ENCODE data around the gene NRXN2. TPM values are rescaled to one million over a fixed set of nuclear protein-coding genes. Genes with fewer than 3 reads are reported as not detected.
"Not testable (repeated sequence)": the region's sequence is repeated elsewhere in the genome, so short reads cannot be mapped to it uniquely, and the experiment has no call there.

Gene NRXN2
- total RNA-seq, 1 experiment from 2014 or later: not detected

DNA sequence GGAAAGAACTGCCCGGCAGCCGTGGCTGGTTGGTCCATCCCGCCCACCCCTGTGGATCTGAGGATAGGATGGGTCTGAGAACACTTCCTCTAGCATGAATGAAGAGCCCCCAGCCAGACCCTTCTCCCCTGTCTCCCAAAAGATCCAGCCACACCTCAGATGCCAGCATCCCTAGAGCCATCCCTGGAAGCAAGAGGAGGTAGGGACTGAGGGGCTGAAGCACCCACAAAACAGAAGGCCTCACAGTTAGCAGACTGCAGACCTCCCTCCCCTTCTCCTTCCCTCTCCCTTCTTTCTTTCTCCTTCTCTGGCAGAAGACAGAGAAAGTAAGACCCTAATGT lies 1.7 kb downstream of the NRXN2 start:
- DNase-seq (ENCODE audit: low spot score): no peak

DNA sequence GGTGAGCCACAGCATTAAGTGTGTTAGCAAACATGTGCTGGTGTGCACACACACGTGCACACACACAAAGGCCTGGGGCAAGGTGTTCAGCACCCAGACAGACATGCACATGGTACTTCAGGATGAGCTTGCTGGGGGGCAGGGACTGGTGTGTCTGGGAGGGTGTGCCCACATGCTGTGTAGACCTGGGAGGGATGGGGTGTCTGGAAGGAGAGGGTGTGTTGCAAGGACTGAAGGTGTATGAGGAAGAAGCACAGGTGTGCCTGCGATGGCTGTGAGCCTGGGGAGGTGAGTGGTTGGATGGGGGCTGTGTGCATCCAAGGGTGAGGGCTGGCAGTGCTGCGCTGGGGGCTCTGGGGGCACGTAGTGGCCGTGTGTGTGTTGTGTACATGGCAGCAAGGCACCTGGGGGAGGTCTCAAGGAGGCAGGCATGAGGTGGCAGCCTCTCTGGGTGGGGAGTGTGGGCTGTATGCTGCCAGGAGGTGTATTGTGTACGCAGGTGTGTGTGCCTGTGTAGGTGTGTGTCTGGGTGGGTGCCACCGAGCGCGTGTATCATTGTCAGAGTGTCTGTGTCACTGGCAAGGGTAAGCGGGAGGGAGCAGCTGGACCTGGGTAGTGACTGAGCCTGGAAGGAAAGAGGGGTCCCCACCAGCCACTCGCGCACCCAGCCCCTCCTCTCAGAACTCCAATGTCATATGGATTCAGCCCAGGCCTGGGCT lies 2.2 kb downstream of the NRXN2 start:
- no peak for DNase-seq (ENCODE audit: low spot score)

DNA sequence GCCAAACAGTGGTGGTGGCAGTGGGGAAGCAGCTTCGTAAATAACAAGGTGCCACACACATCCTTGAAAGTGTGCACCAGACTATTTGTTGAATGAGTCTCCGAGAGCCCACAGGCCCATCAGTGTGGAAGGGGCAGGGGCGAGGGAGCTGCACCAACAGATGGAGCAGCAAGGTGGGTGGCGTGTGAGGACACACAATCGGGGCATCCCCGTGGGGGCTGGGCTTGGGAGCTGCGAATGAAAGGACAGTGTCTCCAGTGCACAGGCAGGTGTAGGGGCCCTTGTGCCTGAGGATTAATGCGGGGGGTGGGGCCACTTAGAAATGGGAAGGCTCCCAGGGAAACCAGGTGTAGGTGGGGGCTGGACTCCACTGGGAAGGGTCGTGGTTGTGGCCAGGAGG lies 2.8 kb downstream of the NRXN2 start:
- no peak for DNase-seq (ENCODE audit: low spot score)

DNA sequence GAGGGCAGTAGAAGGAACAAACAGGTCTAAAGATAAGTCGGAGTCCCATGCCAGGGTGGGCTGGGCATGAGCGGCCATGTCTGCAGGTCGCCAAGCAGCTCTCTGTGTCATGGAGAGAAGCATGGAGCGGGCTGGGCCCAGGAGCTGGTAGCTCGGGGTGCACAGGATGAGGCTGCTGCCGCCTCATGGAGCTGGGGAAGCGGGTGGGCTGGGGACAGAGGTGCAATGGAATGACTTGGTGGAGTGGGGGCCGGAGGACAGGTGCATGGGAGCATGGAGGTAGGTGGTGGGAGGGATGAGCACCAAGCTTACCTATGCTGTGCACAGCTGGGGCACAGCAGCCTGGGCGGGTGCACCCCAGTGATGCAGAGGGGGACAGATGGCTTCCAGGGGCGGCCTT lies 3.6 kb downstream of the NRXN2 start:
- no peak for DNase-seq (ENCODE audit: low spot score)

DNA sequence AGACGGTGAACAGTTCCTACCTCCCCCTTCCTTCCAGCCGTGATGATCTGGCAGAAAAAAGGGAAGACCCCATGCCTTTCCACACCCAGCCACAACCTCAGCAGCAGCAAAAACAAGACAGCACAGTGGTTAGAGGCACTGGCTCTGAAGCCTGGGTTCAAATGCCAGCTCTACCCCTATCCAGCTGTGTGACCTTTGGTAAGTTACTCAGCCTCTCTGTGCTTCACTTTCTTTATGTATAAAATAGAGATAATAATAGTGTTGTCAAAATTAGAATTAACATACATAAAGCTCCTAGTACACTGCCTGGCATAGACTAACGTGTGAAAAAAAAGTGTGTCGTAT lies 4.2 kb downstream of the NRXN2 start:
- DNase-seq (ENCODE audit: low spot score): no peak

DNA sequence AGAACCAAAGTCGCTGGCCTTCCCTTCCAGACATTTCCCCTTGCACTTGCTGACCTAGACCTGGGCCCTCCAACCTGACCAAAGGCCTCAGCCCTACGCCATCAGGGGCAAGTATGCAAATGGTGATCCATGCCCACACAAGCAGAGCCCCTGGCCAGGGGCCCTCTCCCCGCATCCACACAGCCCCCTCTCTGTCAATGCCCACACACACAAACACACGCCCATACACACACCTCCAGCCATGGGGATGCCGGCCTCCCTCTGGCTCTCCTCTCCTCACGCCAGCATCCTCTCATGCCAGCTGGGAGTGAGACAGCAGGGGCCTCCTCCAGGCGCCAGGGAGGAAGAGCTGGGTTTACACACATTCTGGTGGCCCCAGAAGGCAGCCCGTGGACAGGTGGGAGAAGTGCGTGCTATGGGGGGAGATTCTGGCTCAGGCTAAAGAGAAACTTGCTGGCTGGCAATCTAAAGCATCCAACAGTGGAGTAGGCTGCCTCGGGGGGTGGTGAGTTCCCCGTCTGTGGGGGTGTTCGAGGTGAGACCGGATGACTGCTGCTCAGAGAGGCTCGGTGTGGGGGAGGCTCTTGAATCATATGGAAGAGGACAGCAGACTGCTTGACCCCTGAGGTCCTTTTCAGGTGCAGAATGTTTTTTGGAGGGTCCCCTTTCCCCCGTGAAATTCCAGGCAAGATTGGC lies 4.8 kb downstream of the NRXN2 start:
- no peak for DNase-seq (ENCODE audit: low spot score)

DNA sequence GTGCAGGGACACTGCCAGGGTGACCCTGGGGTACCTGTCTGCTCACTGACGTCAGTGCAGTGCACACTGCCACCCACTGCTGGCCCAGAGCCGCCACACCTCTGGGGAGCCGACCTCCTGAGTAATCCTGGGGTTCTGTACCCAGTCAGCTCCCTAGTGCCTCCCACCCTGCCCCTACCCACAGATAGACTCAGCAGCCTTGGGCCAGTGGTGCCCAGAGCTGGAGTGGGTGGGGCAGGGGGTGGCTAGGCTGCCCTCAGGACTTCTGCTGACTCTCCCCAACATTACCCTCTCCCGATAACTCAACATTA lies 5.8 kb downstream of the NRXN2 start:
- DNase-seq (ENCODE audit: low spot score): no peak

DNA sequence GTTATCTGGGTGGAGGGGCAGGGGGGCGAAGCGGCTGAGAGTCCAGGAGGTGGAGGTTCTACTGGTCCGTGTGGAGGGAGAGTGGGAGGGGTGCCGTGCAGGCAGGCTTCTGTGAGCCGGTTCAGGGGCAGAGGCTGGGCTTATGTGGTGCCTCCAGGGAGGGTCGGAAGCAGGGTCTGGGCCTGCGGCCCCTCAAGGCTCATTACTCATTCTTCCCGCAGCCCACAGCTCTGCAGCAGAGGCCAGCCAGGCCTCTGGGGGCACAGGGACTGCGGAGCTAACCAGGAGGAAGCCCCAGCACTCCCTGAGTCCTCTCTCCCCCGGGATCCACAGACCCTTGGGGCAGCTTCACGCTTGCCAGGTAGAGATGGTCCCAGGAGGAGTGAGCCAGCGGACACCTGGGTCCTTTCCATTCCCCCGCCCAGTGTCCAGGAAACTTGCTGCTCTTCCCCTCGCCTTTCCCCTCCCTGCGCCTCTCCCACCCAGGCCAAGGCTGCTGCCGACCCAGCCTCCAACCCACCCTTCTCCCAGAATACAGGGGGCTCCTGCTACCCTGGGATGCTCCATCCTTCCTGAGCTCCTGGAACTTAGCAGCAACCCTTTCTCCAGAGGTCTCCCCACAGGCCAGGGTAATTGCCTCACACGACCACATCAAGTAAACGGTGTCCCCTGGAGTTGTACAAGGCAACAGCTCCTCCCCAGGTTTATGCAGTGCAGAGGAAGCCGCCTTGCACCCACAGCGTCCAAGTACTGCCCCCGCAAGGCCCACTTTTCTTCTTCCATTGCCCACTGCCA lies 6.3 kb downstream of the NRXN2 start:
- no peak for DNase-seq (ENCODE audit: low spot score)

DNA sequence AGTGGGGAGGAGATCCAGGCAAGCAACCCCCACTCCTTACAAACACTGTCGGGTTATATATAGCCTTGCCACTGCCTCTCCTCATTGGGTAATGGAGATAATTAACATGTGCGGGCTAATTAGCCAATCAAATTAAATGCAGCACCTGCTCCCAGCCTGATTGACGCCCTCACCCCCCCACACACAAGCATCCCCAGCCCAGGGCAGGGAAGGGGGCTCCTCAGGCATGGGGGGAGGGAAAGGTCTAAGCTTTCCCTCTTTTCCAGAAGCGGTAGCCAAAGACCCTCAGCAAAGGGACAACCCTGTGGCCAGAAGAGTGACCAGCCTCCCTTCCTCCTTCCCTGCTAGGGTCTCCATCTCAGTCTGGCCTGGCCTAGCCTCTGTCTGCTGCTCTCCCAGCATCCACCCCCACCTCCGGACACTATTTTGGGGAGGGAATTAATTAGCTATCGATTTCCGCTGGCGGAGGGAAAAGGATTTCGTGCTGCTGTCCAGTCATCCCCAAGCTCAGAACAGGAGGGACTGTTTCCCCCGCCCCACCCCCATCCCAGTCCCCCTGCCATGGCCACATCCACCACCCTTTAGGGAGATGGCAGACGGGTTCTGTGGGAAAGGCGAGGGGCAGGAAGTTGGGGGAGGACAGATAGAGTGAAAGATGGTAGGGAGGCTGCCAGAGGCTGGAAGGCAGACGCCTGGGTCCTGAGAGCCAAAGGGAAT lies 7.1 kb downstream of the NRXN2 start:
- no peak for DNase-seq (ENCODE audit: low spot score)

DNA sequence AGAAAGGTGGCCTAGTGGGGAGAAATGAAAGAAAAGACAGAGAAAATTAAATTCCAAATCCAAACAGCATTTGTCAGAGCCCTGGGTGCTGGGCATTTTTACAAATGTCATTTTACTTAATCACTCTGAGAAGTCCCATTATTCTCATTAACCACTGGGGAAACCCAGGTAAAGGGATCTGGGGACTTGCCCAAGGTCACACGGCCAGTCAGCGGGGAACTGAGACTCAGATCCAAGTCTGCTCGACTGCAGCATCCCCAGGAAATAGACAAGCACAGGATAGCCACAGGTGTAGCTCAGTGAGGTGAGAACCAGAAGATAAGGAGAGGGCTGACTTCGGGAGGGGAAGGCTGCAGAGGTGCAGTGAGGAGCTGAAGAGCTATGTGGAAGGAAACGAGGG lies 7.9 kb downstream of the NRXN2 start:
- no peak for DNase-seq (ENCODE audit: low spot score)

DNA sequence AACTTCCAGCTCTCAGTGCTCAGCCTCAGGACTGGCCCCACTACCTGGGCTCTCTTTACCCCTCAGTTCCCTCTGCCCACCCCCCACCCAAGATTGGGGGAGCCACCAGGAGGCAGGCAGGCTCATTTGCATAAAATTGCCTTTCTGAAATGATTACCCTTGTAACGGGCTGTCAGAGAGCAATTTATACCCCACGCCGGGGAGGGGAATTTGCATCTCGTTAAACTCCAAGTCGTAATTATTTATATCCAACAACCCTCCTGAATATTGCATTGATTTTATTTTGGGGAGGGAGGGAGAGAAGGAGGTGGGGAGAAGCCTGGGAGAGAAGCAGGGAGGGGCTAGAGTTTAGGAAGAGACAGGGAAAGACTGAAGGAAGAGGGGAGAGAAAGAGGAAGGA lies 8.3 kb downstream of the NRXN2 start:
- no peak for DNase-seq (ENCODE audit: low spot score)

DNA sequence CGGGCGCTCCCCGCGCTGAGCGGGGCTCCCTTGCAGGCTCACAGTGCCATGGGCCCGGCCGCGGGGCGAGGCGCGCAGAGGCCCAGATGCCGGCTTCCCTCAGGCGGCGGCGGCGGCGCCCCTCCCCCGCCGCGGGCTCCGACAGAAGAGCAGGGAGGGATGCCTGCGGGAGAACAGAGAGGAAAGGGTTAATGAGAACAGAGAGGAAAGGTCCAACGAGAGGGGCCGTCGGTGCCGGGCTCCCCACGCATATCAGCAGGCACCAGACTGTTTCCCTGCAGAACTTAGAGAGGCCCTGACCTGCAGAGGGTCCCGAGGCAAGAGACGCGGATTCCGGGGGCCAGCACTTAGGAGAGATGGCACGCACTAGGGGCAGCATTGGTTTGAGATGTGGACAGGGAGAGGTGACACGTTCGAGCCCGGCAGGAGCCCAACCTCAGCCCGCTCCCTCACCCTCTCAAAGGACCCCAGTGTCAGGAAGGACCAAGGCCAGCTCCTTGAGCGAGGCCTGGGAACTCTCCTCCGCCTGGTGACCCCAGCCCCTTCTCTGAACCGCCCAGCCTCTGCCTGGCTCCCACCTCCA lies 9.1 kb downstream of the NRXN2 start:
- DNase-seq (ENCODE audit: low spot score): no peak

DNA sequence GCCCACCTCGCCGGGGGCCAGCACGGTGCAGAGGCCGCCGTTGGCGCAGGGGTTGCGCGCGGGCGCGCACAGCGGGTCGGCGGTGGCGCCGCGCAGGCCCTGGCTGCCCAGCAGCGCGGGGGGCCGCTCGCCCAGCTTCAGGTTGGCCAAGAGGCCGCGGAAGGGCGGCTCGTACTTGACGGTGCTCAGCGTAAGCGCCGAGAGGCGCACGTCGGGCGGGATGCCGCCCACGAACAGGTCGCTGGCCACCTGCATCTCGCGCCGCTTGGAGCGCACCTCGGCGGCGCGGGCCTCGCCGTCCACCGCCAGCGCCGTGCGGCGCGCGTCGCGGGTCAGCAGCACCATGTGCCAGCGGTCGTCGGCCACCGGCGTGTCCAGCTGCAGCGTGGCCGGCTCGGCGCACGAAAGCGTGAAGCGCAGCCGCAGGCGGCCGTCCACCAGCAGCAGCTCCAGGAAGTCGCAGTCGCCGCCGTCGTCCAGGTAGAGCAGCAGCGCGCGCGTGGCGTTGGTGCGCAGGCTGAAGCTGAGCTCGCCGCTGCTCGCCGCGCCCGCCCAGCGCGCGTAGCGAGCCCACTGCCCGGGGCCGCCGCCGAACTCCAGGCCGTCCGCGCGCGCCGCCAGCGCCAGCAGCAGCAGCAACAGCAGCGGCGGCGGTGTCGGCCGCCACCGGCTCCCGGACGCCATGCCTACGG lies 9.8 kb downstream of the NRXN2 start:
- no peak for DNase-seq (ENCODE audit: low spot score)

DNA sequence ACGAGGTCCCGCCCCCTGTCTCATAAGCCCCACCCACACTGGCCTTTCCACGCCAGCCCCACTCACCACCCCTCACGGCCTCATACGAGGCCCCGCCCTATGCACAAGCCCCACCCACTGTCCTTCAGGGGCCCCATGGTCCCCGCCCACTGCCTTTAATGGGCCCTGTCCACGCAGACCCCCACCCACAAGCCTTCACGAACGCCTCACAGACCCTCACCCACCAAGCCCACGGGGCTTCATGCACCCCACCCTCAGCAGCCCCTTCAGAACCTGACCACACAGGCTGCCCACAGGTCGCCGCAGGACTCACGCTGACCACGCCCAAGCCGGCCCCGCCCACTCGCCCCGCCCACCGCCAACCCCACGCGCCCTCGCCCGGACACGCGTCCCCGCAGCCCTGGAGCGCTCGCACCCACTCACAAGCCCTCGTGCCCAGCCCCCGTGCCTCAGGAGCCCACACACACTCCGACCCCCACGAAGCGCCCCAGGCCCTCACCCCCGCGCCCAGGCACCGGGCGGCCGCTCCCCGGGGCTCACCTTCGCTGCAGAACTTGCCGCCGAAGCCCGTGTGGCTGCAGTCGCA lies 10.5 kb downstream of the NRXN2 start:
- no peak for DNase-seq (ENCODE audit: low spot score)

DNA sequence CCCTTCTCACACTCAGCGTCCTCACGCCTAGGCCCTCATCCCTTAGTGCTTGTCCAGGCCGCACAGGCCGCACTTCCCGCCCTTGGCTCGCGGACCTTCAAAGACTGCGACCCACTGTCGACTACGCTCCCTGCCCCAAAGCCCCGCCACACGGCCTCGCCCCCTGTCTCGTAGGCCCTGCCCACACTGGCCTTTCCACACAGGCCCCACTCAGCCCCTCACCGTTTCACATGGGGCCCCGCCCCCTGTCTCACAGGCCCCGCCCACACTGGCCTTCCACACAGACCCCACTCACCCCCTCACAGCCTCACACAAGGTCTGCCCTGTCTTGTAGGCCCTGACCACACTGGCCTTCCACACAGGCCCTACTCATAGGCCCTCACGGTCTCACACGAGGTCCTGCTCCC lies 11.0 kb downstream of the NRXN2 start:
- DNase-seq (ENCODE audit: low spot score): no peak

DNA sequence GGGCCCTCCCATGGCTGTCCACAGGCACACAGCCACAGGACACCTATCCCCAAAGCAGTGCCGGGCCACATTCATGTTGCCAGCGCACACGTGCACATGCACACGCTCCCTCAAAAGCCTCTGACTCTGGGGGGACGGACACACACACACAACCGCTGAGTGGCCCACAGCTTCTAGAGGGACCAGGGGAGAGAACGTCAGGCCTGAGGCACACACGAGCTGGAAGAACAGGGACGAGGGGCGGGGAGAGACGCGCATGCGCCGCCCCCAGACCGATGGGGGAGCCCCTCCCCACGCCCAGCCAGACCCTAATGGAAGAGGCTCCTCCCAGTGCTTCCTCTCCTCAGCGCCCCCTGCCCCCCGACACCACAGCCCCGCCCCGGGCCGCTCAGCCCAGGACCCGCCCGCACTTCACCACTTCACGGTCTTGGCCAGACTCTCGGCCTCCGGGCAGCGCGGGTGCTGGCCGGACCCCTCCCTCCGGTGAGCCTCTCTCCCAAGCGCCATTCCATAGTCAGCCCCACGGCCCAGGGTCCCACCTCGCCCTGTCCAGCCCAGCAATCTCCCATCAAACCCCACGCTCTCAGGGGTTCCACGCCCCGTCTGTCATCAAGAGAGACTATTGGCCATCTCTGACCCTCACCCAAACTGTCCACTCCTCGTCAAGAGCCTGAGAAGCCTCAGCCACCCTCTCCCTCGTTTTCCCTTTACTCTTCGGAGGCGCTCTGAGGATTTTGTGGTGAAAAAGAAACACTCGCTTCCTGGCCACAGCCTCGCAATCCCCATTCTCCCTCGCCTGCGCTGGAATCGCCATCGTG lies 11.7 kb downstream of the NRXN2 start:
- no peak for DNase-seq (ENCODE audit: low spot score)

DNA sequence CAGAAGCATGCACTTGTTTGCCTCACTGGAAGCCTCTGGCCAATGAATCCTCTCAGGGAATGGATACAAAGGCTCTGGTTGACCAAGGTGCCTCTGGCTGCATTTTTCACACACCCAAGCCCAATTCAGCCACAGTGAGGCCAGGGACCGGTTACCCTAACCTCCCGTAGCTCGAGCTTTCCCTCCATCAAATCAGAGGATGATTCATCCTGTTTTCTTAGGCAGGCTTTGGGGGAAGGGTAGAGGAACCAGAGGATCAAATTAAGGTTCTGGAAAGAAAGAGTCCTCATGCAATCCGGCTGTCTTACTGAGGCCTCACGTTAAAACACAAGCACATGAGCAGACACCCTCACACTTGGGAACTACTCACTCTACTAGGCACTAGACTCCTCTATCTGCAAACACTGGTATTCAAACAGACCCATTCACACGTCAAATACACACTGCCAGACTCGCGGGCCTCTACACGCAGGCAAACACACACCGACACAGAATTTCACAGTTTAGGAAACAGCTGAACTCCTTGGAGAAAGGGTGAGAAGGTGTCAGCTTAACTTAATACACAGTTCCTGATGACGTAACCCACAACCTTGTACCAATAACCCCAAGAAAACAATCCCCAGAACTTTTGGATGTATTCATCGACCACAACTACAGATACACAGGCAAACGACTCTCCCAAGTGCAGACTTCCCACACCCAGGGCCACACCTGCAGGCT lies 12.4 kb downstream of the NRXN2 start:
- DNase-seq (ENCODE audit: low spot score): no peak

DNA sequence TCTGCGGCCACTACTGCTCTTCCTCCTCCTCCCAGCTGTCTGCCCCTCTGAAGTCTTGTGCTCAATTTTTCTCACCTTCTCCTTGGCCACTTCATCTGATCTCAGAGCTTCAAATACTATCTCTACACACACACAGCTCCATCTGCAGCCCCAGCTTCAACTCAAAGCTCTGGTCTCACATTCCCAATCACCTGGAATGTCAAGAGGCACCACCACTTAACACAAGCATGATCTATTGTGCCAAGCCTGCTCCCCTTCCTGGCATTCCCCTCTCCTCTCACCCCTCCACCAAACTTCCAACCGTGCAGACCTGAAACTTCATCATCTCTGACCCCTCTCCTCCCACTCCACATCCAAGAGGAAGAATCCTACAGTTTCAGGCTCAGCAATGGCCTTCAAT lies 17.5 kb downstream of the NRXN2 start:
- no peak for DNase-seq (ENCODE audit: low spot score)

DNA sequence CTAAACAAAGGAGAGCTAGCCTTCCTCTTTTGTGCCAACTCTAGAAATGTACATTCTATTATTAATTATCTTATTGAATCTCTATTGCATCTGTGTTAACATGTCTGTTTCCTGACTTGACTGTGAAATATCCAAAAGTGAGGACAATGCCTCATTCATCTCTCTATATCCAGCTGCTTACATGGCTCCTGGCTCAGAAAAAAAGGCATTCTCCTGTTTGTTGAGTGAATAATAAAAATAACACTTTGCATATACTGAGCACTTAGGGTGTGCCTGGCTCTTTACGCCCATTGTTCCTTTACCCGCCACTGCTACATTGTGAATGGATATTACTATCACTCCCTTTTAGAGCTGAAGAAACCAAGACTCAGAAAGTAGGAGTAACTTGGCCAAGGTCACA lies 19.9 kb downstream of the NRXN2 start:
- DNase-seq (ENCODE audit: low spot score): no peak

DNA sequence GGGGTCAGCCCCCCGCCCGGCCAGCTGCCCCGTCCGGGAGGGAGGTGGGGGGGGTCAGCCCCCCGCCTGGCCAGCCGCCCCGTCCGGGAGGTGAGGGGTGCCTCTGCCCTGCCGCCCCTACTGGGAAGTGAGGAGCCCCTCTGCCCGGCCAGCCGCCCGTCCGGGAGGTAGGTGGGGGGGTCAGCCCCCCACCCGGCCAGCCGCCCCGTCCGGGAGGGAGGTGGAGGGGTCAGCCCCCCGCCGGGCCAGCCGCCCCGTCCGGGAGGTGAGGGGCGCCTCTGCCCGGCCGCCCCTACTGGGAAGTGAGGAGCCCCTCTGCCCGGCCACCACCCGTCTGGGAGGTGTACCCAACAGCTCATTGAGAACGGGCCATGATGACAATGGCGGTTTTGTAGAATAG lies 21.0 kb downstream of the NRXN2 start:
- not testable (repeated sequence) for DNase-seq (ENCODE audit: low spot score)

Measured in HT-29 (cell line).